ENCODE measurements around the gene CADPS2. TPM values are rescaled to one million over a fixed set of nuclear protein-coding genes. Genes with fewer than 3 reads are reported as not detected.

Gene CADPS2
- polyA plus RNA-seq, 1 donor (not counting 4 experiments of a cell fraction or from before 2014, with no cell fraction given): 0.35 TPM

GRCh38 chr7:122485856-122486255 lies 400.4 kb downstream of the CADPS2 start:
- Histone ChIP-seq H3K9ac (ENCODE audit: control insufficient read depth, extremely low read depth, insufficient read depth, low read length) (no peak overlapping the region), H4K20me1 (ENCODE audit: control insufficient read depth, extremely low read depth, insufficient read depth, low read length) (no peaks in the 10 kb centered on the region), H3K4me3 (ENCODE audit: control insufficient read depth in 2 of 3, extremely low read depth in 1 of 3, insufficient read depth in 2 of 3, low read depth in 1 of 3, low read length in 3 of 3) (no peak overlapping the region), H3K4me2 (ENCODE audit: control insufficient read depth, extremely low read depth, insufficient read depth, low read depth, low read length) (no peak overlapping the region), H2AFZ (ENCODE audit: control insufficient read depth, low read length) (no peak overlapping the region), H3K4me1 (ENCODE audit: control insufficient read depth, extremely low read depth, insufficient read depth, low read length) (no peaks in the 10 kb centered on the region), H3K36me3 (ENCODE audit: control insufficient read depth in 2 of 2, extremely low read depth in 1 of 2, insufficient read depth in 2 of 2, low read length in 2 of 2) (no peaks in the 10 kb centered on the region), H3K27me3 (ENCODE audit: control insufficient read depth, extremely low read depth, insufficient read depth, low read length) (no peaks in the 10 kb centered on the region), H3K79me2 (ENCODE audit: control insufficient read depth, insufficient read depth, low read length) (no peaks in the 10 kb centered on the region), H3K9me1 (ENCODE audit: control insufficient read depth, extremely low read depth, insufficient read depth, low read length) (no peaks in the 10 kb centered on the region), H3K9me3 (ENCODE audit: control insufficient read depth, low read depth, low read length) (no peaks in the 10 kb centered on the region), H3K27ac (ENCODE audit: control insufficient read depth, insufficient read depth, low read length) (no peak overlapping the region)
- no peak for FAIRE-seq
- no peak for DNase-seq (ENCODE audit: low read depth, low spot score)
- dilution Hi-C loops (cut with MboI; ENCODE audit: extremely low pct_ligation_motif_present, low sequenced_read_pairs): no loop called here
- TF ChIP-seq CTCF (optimal IDR thresholded peaks at IDR 0.05 in 1 of 3, IDR thresholded peaks at IDR 0.05 in 1 of 3, conservative IDR thresholded peaks at IDR 0.05 in 1 of 3; ENCODE audit: extremely low read depth in 1 of 3, insufficient read depth in 2 of 3, low read length in 3 of 3) (no peak), EZH2 (IDR thresholded peaks at IDR 0.05; ENCODE audit: low read length) (no peak)

- Histone ChIP-seq H3K4me2 (ENCODE audit: control insufficient read depth, extremely low read depth, insufficient read depth, low read depth, low read length) (no peak overlapping the region), H3K27ac (ENCODE audit: control insufficient read depth, insufficient read depth, low read length) (no peak overlapping the region), H2AFZ (ENCODE audit: control insufficient read depth, low read length) (no peak overlapping the region), H4K20me1 (ENCODE audit: control insufficient read depth, extremely low read depth, insufficient read depth, low read length) (no peaks in the 10 kb centered on the region), H3K9ac (ENCODE audit: control insufficient read depth, extremely low read depth, insufficient read depth, low read length) (no peak overlapping the region), H3K9me1 (ENCODE audit: control insufficient read depth, extremely low read depth, insufficient read depth, low read length) (no peaks in the 10 kb centered on the region), H3K36me3 (ENCODE audit: control insufficient read depth in 2 of 2, extremely low read depth in 1 of 2, insufficient read depth in 2 of 2, low read length in 2 of 2) (no peaks in the 10 kb centered on the region), H3K27me3 (ENCODE audit: control insufficient read depth, extremely low read depth, insufficient read depth, low read length) (no peaks in the 10 kb centered on the region), H3K79me2 (ENCODE audit: control insufficient read depth, insufficient read depth, low read length) (no peaks in the 10 kb centered on the region), H3K4me3 (ENCODE audit: control insufficient read depth in 2 of 3, extremely low read depth in 1 of 3, insufficient read depth in 2 of 3, low read depth in 1 of 3, low read length in 3 of 3) (no peak overlapping the region), H3K4me1 (ENCODE audit: control insufficient read depth, extremely low read depth, insufficient read depth, low read length) (no peaks in the 10 kb centered on the region), H3K9me3 (ENCODE audit: control insufficient read depth, low read depth, low read length) (no peaks in the 10 kb centered on the region)
- no peak for FAIRE-seq
- dilution Hi-C loops (cut with MboI; ENCODE audit: extremely low pct_ligation_motif_present, low sequenced_read_pairs): no loop called here
- no peak for DNase-seq (ENCODE audit: low read depth, low spot score)
- no peak for TF ChIP-seq CTCF (optimal IDR thresholded peaks at IDR 0.05 in 1 of 3, IDR thresholded peaks at IDR 0.05 in 1 of 3, conservative IDR thresholded peaks at IDR 0.05 in 1 of 3; ENCODE audit: extremely low read depth in 1 of 3, insufficient read depth in 2 of 3, low read length in 3 of 3)
- no peak for TF ChIP-seq EZH2 (IDR thresholded peaks at IDR 0.05; ENCODE audit: low read length)
Observed at GRCh38 chr7:122482212-122482611, 404.0 kb downstream of the CADPS2 start.

Measured in keratinocyte (primary cell).